ENCODE data around the gene PADI1.

The PADI1 gene

DNA sequence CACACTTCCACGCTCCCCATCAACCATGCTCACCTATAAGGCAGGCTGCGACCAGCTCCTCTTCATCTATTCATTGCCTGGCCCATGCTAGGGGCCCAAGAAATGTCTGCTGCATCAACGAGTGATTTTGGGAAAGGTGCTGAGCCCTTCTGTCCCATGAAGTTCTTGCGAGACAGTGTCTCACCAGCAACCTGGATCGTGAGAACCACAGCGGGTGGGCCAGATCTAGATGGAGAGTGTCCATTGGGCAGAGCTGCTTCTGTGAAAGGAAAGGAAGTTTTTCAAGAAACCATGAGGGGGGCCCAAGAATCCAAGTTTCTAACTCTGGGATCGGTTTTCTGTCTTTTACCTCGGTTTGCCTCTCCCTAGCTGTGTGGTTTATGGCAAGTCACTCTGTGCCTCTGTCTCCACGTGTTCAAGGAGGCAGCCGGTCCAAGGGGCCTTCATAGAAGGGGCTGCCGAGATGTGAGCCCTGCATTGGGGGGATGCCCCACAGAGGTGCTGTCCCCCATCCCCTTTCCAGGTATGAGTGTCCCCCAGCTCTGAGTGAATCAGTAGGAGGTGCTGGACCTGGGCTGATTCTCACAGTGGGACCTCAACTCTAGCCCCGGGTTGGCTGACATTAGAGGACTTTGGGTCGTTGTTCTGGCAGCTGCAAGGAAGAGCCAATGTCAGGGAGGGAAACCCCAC is 8.3 kb upstream of the PADI1 start:
- Histone ChIP-seq H3K9ac (ENCODE audit: low read depth, low read length) (no peak overlapping the region), H3K79me2 (ENCODE audit: insufficient read depth, low read length) (no peaks in the 10 kb centered on the region), H3K9me3 (ENCODE audit: insufficient read depth, low read length, severe bottlenecking) (no peaks in the 10 kb centered on the region), H3K27me3 (ENCODE audit: insufficient read depth, low read length, poor library complexity) (peaks cover 15% of the 10 kb centered on the region), H3K36me3 (ENCODE audit: insufficient read depth, low read length) (no peaks in the 10 kb centered on the region), H4K20me1 (ENCODE audit: insufficient read depth, low read length) (no peaks in the 10 kb centered on the region), H3K4me1 (ENCODE audit: insufficient read depth, low read length) (0 out of 2 replicates have a peak, but pooled peaks cover 2% of the 10 kb centered on the region), H3K4me2 (ENCODE audit: insufficient read depth, low read length) (no peak overlapping the region), H3K4me3 (ENCODE audit: low read depth in 1 of 2, low read length in 2 of 2) (no peak overlapping the region), H3K27ac (ENCODE audit: low read length) (no peak overlapping the region), H2AFZ (ENCODE audit: low read depth, low read length) (no peak overlapping the region)
- ATAC-seq (ENCODE audit: insufficient read depth, low read depth) (no peak), DNase-seq (no peak)
- TF ChIP-seq EZH2 (IDR thresholded peaks at IDR 0.05; ENCODE audit: borderline replicate concordance, low read depth, low read length, severe bottlenecking), result no peak
- TF ChIP-seq, protein P1, sequence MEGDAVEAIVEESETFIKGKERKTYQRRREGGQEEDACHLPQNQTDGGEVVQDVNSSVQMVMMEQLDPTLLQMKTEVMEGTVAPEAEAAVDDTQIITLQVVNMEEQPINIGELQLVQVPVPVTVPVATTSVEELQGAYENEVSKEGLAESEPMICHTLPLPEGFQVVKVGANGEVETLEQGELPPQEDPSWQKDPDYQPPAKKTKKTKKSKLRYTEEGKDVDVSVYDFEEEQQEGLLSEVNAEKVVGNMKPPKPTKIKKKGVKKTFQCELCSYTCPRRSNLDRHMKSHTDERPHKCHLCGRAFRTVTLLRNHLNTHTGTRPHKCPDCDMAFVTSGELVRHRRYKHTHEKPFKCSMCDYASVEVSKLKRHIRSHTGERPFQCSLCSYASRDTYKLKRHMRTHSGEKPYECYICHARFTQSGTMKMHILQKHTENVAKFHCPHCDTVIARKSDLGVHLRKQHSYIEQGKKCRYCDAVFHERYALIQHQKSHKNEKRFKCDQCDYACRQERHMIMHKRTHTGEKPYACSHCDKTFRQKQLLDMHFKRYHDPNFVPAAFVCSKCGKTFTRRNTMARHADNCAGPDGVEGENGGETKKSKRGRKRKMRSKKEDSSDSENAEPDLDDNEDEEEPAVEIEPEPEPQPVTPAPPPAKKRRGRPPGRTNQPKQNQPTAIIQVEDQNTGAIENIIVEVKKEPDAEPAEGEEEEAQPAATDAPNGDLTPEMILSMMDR (IDR thresholded peaks at IDR 0.05; ENCODE audit: borderline replicate concordance, extremely low read depth, low read length, poor library complexity, severe bottlenecking), result no peak

- ATAC-seq (ENCODE audit: insufficient read depth, low read depth), result no peak
Measured at GRCh38 chr1:17197696-17198095, 7.2 kb upstream of the PADI1 start.

DNA sequence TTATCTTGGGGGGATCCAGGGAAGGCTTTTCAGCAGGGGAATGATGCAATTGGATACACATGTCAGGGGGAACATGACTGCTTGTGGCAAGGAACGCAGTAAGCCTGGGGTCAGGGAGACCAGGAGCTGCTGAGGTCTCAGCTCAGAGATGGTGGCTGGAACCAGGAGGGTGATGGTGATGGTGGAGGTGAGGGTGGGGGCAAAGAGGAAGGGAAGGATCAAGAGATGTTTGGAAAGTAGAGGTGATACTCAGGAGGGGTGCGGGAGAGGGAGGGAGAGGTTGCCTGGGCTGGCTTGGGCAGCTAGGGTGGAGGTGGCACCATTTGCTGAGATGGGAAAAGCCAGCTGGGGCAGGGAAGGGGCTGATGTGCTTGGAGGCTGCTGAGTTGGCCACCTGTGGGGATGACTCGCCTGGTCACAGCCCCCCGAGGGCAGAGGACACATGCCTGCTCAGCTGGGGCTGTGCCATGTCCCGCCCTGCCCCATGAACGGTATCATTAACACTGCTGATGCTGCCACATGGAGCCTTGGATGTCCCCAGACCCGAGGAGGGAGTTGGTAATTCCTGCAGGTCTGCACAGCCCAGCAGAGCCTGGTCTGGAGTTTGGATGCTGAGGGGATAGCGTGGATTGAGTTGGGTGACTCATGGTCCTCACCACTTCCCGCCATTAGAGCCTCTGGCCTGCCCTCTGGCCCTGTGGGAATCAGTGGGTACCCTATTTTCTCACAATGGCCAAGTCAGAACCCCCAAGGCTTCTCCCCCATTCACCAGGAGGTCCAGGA is 6.3 kb upstream of the PADI1 start:
- H3K9ac ChIP-seq (ENCODE audit: low read depth, low read length), result no peak overlapping the region
- peaks cover 11% of the 10 kb centered on the region for H3K27me3 ChIP-seq (ENCODE audit: insufficient read depth, low read length, poor library complexity)
- no peak overlapping the region for H3K4me3 ChIP-seq (ENCODE audit: low read depth in 1 of 2, low read length in 2 of 2)
- H4K20me1 ChIP-seq (ENCODE audit: insufficient read depth, low read length), result no peaks in the 10 kb centered on the region
- TF ChIP-seq EZH2 (IDR thresholded peaks at IDR 0.05; ENCODE audit: borderline replicate concordance, low read depth, low read length, severe bottlenecking), result no peak
- no peak overlapping the region for H3K27ac ChIP-seq (ENCODE audit: low read length)
- no peaks in the 10 kb centered on the region for H3K9me3 ChIP-seq (ENCODE audit: insufficient read depth, low read length, severe bottlenecking)
- DNase-seq (no peak), ATAC-seq (ENCODE audit: insufficient read depth, low read depth) (no peak)
- 0 out of 2 replicates have a peak, but pooled peaks cover 6% of the 10 kb centered on the region for H3K4me1 ChIP-seq (ENCODE audit: insufficient read depth, low read length)
- no peaks in the 10 kb centered on the region for H3K36me3 ChIP-seq (ENCODE audit: insufficient read depth, low read length)
- H3K4me2 ChIP-seq (ENCODE audit: insufficient read depth, low read length), result no peak overlapping the region
- no peak overlapping the region for H2AFZ ChIP-seq (ENCODE audit: low read depth, low read length)
- H3K79me2 ChIP-seq (ENCODE audit: insufficient read depth, low read length), result no peaks in the 10 kb centered on the region

More at GRCh38 chr1:17197696-17198095, 7.2 kb upstream of the PADI1 start:
- Histone ChIP-seq H3K79me2 (ENCODE audit: insufficient read depth, low read length) (no peaks in the 10 kb centered on the region), H3K9me3 (ENCODE audit: insufficient read depth, low read length, severe bottlenecking) (no peaks in the 10 kb centered on the region), H3K4me3 (ENCODE audit: low read depth in 1 of 2, low read length in 2 of 2) (no peak overlapping the region), H4K20me1 (ENCODE audit: insufficient read depth, low read length) (no peaks in the 10 kb centered on the region), H3K4me2 (ENCODE audit: insufficient read depth, low read length) (no peak overlapping the region), H3K27ac (ENCODE audit: low read length) (no peak overlapping the region), H3K4me1 (ENCODE audit: insufficient read depth, low read length) (0 out of 2 replicates have a peak, but pooled peaks cover 6% of the 10 kb centered on the region), H2AFZ (ENCODE audit: low read depth, low read length) (no peak overlapping the region), H3K27me3 (ENCODE audit: insufficient read depth, low read length, poor library complexity) (peaks cover 17% of the 10 kb centered on the region), H3K9ac (ENCODE audit: low read depth, low read length) (no peak overlapping the region), H3K36me3 (ENCODE audit: insufficient read depth, low read length) (no peaks in the 10 kb centered on the region)
- no peak for DNase-seq
- TF ChIP-seq, protein P1 (IDR thresholded peaks at IDR 0.05; ENCODE audit: borderline replicate concordance, extremely low read depth, low read length, poor library complexity, severe bottlenecking), result no peak
- no peak for TF ChIP-seq EZH2 (IDR thresholded peaks at IDR 0.05; ENCODE audit: borderline replicate concordance, low read depth, low read length, severe bottlenecking)
